B cell (primary cell): ENCODE data around the gene EPHB1. TPM values are rescaled to one million over a fixed set of nuclear protein-coding genes. Genes with fewer than 3 reads are reported as not detected.

Experiments used
- ATAC-seq: fragments of 200-7000 bp; cut with Tn5 transposase; one replicate; pipeline ENCODE4 v1.10.0; 2021; ENCODE audit warnings: low read depth, mild to moderate bottlenecking, moderate number of reproducible peaks, moderate library complexity
- CTCF ChIA-PET: fragments of 350-600 bp; sonication (Branson Sonifier 250); formaldehyde crosslinking; loops from one replicate; lab custom pipeline; 2021; ENCODE audit warnings: antibody characterized with exemption, inconsistent platforms; lab: Charles Lee
- POLR2A ChIA-PET: fragments of 350-600 bp; sonication (Branson Sonifier 250); formaldehyde crosslinking; loops from one replicate; lab custom pipeline; 2021; ENCODE audit warnings: antibody characterized with exemption; lab: Charles Lee
- DNase-seq: peaks from one replicate; pipeline ENCODE4 v3.0.0; 2013
- H2AFZ ChIP-seq: 2 replicates; pipeline ENCODE4 v1.6.1; 2012; ENCODE audit warnings: mild to moderate bottlenecking, low read depth, low read length; ENCODE audit not compliant: insufficient read depth, poor library complexity, severe bottlenecking
- H3K27ac ChIP-seq, 2 donors: 1 replicate in 1 of 2; 2 replicates in 1 of 2; pipeline ENCODE4 v1.5.1; 2012 to 2013; ENCODE audit warnings: low read length in 2 of 2, mild to moderate bottlenecking in 2 of 2, moderate library complexity in 1 of 2
- H3K27me3 ChIP-seq, 4 experiments: fragments of 200-600 bp in 1 of 4; sonication (generic) in 1 of 4; replicated peaks in 1 of 4; 1 replicate in 2 of 4; 2 replicates in 2 of 4; pipeline versions ENCODE4 v1.6.1 to v1.7.0; 2013 to 2016; ENCODE audit warnings: low read length in 3 of 4, mild to moderate bottlenecking in 2 of 4, mixed read lengths in 1 of 4, moderate library complexity in 1 of 4; ENCODE audit not compliant: insufficient read depth in 4 of 4, control insufficient read depth in 3 of 4; ENCODE audit errors: control extremely low read depth in 1 of 4
- H3K36me3 ChIP-seq, 2 experiments: replicated peaks in 1 of 2; 1 replicate in 1 of 2; 2 replicates in 1 of 2; pipeline versions ENCODE4 v1.6.1 to v1.7.1; 2013; ENCODE audit warnings: low read length in 1 of 2; ENCODE audit not compliant: insufficient read depth in 2 of 2, control insufficient read depth in 1 of 2; ENCODE audit errors: control extremely low read depth in 1 of 2, extremely low read depth in 1 of 2
- H3K4me1 ChIP-seq, 2 donors: fragments of 200-600 bp in 1 of 2; sonication (generic) in 1 of 2; 1 replicate in 1 of 2; 2 replicates in 1 of 2; pipeline versions ENCODE4 v1.5.1 to v1.6.1; 2013 to 2017; ENCODE audit warnings: low read length in 2 of 2; ENCODE audit not compliant: control insufficient read depth in 2 of 2, insufficient read depth in 2 of 2
- H3K4me2 ChIP-seq: replicated peaks from 2 replicates; pipeline ENCODE3; 2012; ENCODE audit warnings: mild to moderate bottlenecking, low read depth, low read length; ENCODE audit not compliant: poor library complexity, severe bottlenecking
- H3K4me3 ChIP-seq, 5 experiments: fragments of 200-600 bp in 1 of 5; sonication (generic) in 1 of 5; 1 replicate in 3 of 5; 2 replicates in 2 of 5; pipeline versions ENCODE4 v1.5.1 to v1.7.0; 2011 to 2016; ENCODE audit warnings: low read length in 4 of 5, mild to moderate bottlenecking in 4 of 5, low read depth in 2 of 5, control low read depth in 1 of 5, moderate library complexity in 1 of 5; ENCODE audit not compliant: insufficient read depth in 1 of 5; ENCODE audit errors: control extremely low read depth in 1 of 5, extremely low read depth in 1 of 5
- H3K79me2 ChIP-seq: fragments of 200-600 bp; sonication (generic); one replicate; pipeline ENCODE4 v1.6.0; 2016; ENCODE audit warnings: low read length; ENCODE audit not compliant: control insufficient read depth, insufficient read depth
- H3K9ac ChIP-seq: fragments of 200-600 bp; sonication (generic); 2 replicates; pipeline ENCODE4 v1.6.1; 2017; ENCODE audit warnings: mild to moderate bottlenecking, low read length, moderate library complexity
- H3K9me3 ChIP-seq, 3 donors: one replicate each; pipeline versions ENCODE4 v1.6.1 to v1.7.1; 2013; ENCODE audit warnings: low read length in 2 of 3; ENCODE audit not compliant: control insufficient read depth in 2 of 3, insufficient read depth in 1 of 3; ENCODE audit errors: control extremely low read depth in 1 of 3
- H4K20me1 ChIP-seq: 2 replicates; pipeline ENCODE4 v1.6.0; 2012; ENCODE audit warnings: mild to moderate bottlenecking, low read length; ENCODE audit not compliant: insufficient read depth, control insufficient read depth, poor library complexity, severe bottlenecking
- H3K27ac Mint-ChIP-seq: one replicate; pipeline ENCODE4 v1.8.0; 2021; ENCODE audit warnings: mixed read lengths
- H3K27me3 Mint-ChIP-seq: one replicate; pipeline ENCODE4 v1.8.0; 2021; ENCODE audit warnings: mixed read lengths
- H3K4me1 Mint-ChIP-seq: one replicate; pipeline ENCODE4 v1.8.0; 2021; ENCODE audit warnings: mixed read lengths
- H3K4me3 Mint-ChIP-seq: one replicate; pipeline ENCODE4 v1.8.0; 2021; ENCODE audit warnings: mixed read lengths
- H3K9me3 Mint-ChIP-seq: one replicate; pipeline ENCODE4 v1.8.0; 2022; ENCODE audit warnings: mixed read lengths; ENCODE audit not compliant: insufficient read depth
- CTCF ChIP-seq: fragments of 200-600 bp; IDR thresholded peaks from one replicate; pipeline ENCODE4 v1.8.0; 2022; ENCODE audit warnings: antibody characterized with exemption, mild to moderate bottlenecking
- EZH2 ChIP-seq: IDR thresholded peaks from 2 replicates; pipeline ENCODE4 v1.6.1; 2012; ENCODE audit warnings: borderline replicate concordance, low read depth, mild to moderate bottlenecking, moderate library complexity, low read length; ENCODE audit not compliant: insufficient read depth, poor library complexity, severe bottlenecking
- WGBS: methylation state at CpG from one replicate; pipeline ENCODE4 v1.1.5; 2013; ENCODE audit warnings: missing lambda C conversion rate; ENCODE audit not compliant: insufficient coverage; 5-methylcytosine and 5-hydroxymethylcytosine counted together
- intact Hi-C: fragments of 100-400 bp; cut with micrococcal nuclease; formaldehyde crosslinking; loops from one replicate; pipeline ENCODE4 v1.10.0; 2022
- polyA plus RNA-seq: library from polyadenylated mRNA; depleted of rRNA; stranded (reverse); fragments of >200 nt; gene quantifications from 2 replicates; pipeline ENCODE4 v1.2.3, GENCODE V29; 2012
- total RNA-seq, 2 donors: library from RNA; stranded (reverse); fragments of 120-200 nt in 1 of 2; gene quantifications; 1 replicate in 1 of 2; 2 replicates in 1 of 2; pipeline versions ENCODE4 v1.2.3 to v1.2.4, GENCODE V29; 2013 to 2022

The EPHB1 gene
- total and polyA plus RNA-seq, 2 donors (not counting 1 experiment from before 2014, with no cell fraction given) = 0.01 TPM; not detected in 1

DNA sequence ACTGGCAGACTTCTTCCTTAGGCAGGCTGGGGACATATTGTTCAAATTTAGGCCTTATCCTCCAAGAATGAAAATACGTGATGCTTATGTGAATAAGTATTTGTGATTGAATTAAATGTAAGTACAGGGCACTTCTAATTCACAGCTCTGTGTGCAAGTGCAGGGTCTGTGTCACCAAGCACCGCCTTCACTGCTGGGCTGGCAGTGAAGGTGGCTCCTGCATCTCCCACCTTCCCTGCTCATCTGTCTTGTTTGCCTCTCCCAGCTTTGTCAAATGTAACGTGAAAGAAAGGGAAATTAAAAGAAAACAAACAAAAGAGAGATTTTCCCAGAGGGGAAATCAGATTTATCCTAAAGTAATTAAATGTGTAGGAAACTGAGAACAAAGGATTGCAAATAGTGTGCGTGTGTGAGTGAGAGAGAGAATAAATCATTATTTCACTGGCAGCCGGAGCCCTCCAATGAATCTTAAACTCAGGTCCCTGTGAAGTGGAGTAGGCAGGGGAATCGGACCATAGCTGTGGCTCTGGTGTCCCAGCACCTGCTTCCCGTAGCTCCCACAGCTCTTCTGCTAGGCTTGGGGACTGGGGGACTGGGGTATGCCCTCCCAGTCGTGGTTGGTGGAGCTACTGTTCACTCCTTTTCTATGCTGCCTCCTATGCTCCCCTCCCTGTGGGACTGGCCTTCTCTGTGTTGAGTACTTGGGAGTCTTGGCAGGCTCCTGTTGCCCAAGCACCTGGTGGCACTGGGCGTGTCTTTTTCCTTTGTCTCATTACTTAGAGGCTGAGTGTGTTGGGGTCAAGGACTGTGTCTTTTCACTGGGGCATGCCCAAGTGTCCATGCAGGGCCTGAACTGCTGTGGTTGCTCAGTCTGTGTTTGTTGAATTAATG lies 222.2 kb downstream of the EPHB1 start:
- DNase-seq (no peak), ATAC-seq (no peak)
- Histone ChIP-seq H3K36me3 (no peaks in the 10 kb centered on the region), H2AFZ (no peak overlapping the region), H3K27ac (no peak overlapping the region), H3K27me3 (no peaks in the 10 kb centered on the region), H3K4me2 (no peak overlapping the region), H4K20me1 (no peaks in the 10 kb centered on the region), H3K4me1 (no peaks in the 10 kb centered on the region), H3K9ac (no peak overlapping the region), H3K79me2 (no peaks in the 10 kb centered on the region), H3K9me3 (no peaks in the 10 kb centered on the region), H3K4me3 (no peak overlapping the region)
- intact Hi-C loops = no loop called here
- Mint-ChIP-seq H3K9me3 (no peaks in the 10 kb centered on the region), H3K4me1 (no peaks in the 10 kb centered on the region), H3K27me3 (no peaks in the 10 kb centered on the region), H3K4me3 (no peak overlapping the region), H3K27ac (no peak overlapping the region)
- ChIA-PET CTCF (no interaction called here), POLR2A (no interaction called here)
- 96% methylated on average over 2 of the region's 9 CpGs for WGBS
- no peak for TF ChIP-seq CTCF
- no peak for TF ChIP-seq EZH2
